ENCODE results near the gene TET2.

GRCh38 chr4:105186701-105187161 lies 40.1 kb downstream of the TET2 start:
- TF ChIP-seq CTCF (conservative IDR thresholded peaks at IDR 0.05; ENCODE audit: low read length) (no peak), EZH2phosphoT487 (IDR thresholded peaks at IDR 0.05; ENCODE audit: borderline replicate concordance, low read depth, low read length) (no peak)
